Transverse colon (tissue), 4 donors: Measurements from ENCODE around the gene RHOBTB3. TPM values are rescaled to one million over a fixed set of nuclear protein-coding genes. Genes with fewer than 3 reads are reported as not detected.

ENCODE experiments used
- DNase-seq: peaks from one replicate; pipeline ENCODE4 v3.0.0-alpha.2; 2019
- H3K27ac ChIP-seq, 4 donors: fragments of 200-600 bp; sonication (generic); 2 replicates each; pipeline ENCODE4 v1.5.1; 2016 to 2018; ENCODE audit warnings: inconsistent platforms in 4 of 4
- H3K27me3 ChIP-seq: fragments of 200-600 bp; sonication (generic); 2 replicates; pipeline ENCODE4 v1.5.1; 2017; ENCODE audit warnings: inconsistent platforms
- H3K36me3 ChIP-seq, 4 donors: fragments of 200-600 bp; sonication (generic); 2 replicates each; pipeline ENCODE4 v1.5.1; 2017 to 2019; ENCODE audit warnings: inconsistent platforms in 4 of 4
- H3K4me1 ChIP-seq, 4 donors: fragments of 200-600 bp; sonication (generic); 2 replicates each; pipeline ENCODE4 v1.5.1; 2017 to 2020; ENCODE audit warnings: inconsistent platforms in 4 of 4
- H3K4me3 ChIP-seq, 4 donors: fragments of 200-600 bp; sonication (generic); 1 replicate in 1 of 4; 2 replicates in 3 of 4; pipeline versions ENCODE4 v1.5.1 to v1.6.1; 2017 to 2019; ENCODE audit warnings: inconsistent platforms in 4 of 4
- H3K9me3 ChIP-seq, 2 donors: fragments of 200-600 bp; sonication (generic); 2 replicates each; pipeline ENCODE4 v1.5.1; 2017 to 2019; ENCODE audit warnings: inconsistent platforms in 2 of 2
- EP300 ChIP-seq: sonication (generic); formaldehyde crosslinking; IDR thresholded peaks from one replicate; pipeline ENCODE4 v1.6.1; 2017; ENCODE audit warnings: antibody characterized with exemption, low read depth
- POLR2A ChIP-seq: fragments of 450-650 bp; IDR thresholded peaks from one replicate; pipeline ENCODE4 v1.6.1; 2016; ENCODE audit warnings: antibody characterized with exemption, mild to moderate bottlenecking, moderate library complexity
- POLR2AphosphoS5 ChIP-seq, 3 donors: sonication (generic); formaldehyde crosslinking; IDR thresholded peaks; one replicate each; pipeline ENCODE4 v1.6.1; 2016; ENCODE audit warnings: antibody characterized with exemption in 3 of 3
- WGBS, 2 donors: methylation state at CpG; one replicate each; pipeline ENCODE4 v1.1.5; 2018; ENCODE audit warnings: low coverage in 1 of 2; 5-methylcytosine and 5-hydroxymethylcytosine counted together
- in situ Hi-C, 4 donors: fragments of 200-750 bp; cut with MboI; loops; one replicate each; pipeline versions ENCODE4 v1.15.0 to v1.15.1; 2017; ENCODE audit warnings: low sequenced_read_pairs in 3 of 4, low pct_ligation_motif_present in 1 of 4, low pct_unique_long_range_greater_than_20kb in 1 of 4
- intact Hi-C: fragments of 100-400 bp; cut with DNase I; formaldehyde crosslinking; loops from one replicate; pipeline ENCODE4 v1.15.1; 2023; ENCODE audit warnings: low total_unique reads
- total RNA-seq, 4 donors: library from RNA; depleted of rRNA; stranded (reverse); fragments of >200 nt; gene quantifications; one replicate each; pipeline ENCODE4 v1.1.0, GENCODE V29; 2016
- TF ChIP-seq, protein P1 (sequence below), 5 experiments: fragments of 200-600 bp in 3 of 5; fragments of 450-650 bp in 2 of 5; sonication (generic) in 3 of 5; IDR thresholded peaks; 1 replicate in 2 of 5; 2 replicates in 3 of 5; pipeline ENCODE4 v1.5.1; 2016 to 2017; ENCODE audit warnings: antibody characterized with exemption in 5 of 5, inconsistent platforms in 3 of 5, mild to moderate bottlenecking in 2 of 5, moderate library complexity in 1 of 5

RHOBTB3 gene
- total RNA-seq, 4 donors from 2014 or later = 53.0 to 143 (median 84.2) TPM

DNA sequence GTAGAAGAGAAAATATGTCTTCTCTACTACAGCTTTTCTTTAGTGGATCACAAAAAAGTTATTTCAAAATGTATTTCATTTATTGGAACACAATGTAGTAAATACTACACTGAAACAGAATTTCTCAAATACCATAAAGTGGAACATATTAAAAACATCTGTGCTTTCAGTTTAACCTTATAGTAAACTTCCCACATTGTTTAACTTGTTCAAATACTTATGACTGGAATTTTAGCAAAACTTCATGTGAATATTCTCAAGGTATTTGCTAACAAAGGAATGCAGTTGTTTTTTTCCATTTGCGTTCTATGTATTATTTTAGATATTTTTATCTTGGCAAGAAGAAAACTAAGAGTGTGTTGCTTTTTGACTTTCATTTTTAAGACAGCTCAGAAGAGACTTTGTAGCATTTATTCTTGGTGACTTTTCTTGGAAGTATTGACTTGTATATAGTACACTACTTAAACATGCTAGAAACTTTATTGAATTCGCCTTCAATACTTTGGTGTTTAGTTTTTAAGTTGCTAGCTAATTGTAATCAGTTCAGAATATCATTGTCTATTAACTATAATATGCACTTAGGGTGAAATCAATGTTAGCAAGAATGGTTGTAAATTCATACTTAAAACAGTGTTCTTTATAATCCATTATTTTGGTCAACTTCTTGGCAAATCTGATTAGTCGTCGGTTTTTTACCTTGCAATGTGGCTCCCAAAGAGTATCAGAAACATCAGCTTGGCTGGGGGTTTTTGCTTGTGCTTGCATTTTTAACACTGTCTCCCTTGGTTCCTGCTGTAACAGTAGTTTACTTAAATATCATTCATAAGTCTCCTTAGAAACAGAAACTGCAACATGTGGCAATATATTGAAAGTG, 5.0 kb upstream of the RHOBTB3 start:
- no peaks in the 10 kb centered on the region for H3K36me3 ChIP-seq
- no peaks in the 10 kb centered on the region for H3K9me3 ChIP-seq
- H3K27me3 ChIP-seq = no peaks in the 10 kb centered on the region
- in situ Hi-C loops = loop anchor here in 1 of 4 donors (10.0 kb wide), 1 partner anchor 61 kb away; no protein-coding TSS in a partner anchor
- DNase-seq = no peak
- peak overlapping the region; percentile 47 to 95 (median 71) for H3K27ac ChIP-seq
- 64% methylated on average over 4 of the region's 4 CpGs for WGBS, 2 donors
- intact Hi-C loops = no loop called here
- peaks cover 4 to 70% (median 21%) of the 10 kb centered on the region in 4 donors for H3K4me1 ChIP-seq
- TF ChIP-seq POLR2A (no peak), POLR2AphosphoS5 (IDR thresholded peaks at IDR 0.05) (no peak), EP300 (no peak)
- TF ChIP-seq, protein P1, sequence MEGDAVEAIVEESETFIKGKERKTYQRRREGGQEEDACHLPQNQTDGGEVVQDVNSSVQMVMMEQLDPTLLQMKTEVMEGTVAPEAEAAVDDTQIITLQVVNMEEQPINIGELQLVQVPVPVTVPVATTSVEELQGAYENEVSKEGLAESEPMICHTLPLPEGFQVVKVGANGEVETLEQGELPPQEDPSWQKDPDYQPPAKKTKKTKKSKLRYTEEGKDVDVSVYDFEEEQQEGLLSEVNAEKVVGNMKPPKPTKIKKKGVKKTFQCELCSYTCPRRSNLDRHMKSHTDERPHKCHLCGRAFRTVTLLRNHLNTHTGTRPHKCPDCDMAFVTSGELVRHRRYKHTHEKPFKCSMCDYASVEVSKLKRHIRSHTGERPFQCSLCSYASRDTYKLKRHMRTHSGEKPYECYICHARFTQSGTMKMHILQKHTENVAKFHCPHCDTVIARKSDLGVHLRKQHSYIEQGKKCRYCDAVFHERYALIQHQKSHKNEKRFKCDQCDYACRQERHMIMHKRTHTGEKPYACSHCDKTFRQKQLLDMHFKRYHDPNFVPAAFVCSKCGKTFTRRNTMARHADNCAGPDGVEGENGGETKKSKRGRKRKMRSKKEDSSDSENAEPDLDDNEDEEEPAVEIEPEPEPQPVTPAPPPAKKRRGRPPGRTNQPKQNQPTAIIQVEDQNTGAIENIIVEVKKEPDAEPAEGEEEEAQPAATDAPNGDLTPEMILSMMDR (IDR thresholded peaks at IDR 0.05) = no peak
- H3K4me3 ChIP-seq = no peak overlapping the region

DNA sequence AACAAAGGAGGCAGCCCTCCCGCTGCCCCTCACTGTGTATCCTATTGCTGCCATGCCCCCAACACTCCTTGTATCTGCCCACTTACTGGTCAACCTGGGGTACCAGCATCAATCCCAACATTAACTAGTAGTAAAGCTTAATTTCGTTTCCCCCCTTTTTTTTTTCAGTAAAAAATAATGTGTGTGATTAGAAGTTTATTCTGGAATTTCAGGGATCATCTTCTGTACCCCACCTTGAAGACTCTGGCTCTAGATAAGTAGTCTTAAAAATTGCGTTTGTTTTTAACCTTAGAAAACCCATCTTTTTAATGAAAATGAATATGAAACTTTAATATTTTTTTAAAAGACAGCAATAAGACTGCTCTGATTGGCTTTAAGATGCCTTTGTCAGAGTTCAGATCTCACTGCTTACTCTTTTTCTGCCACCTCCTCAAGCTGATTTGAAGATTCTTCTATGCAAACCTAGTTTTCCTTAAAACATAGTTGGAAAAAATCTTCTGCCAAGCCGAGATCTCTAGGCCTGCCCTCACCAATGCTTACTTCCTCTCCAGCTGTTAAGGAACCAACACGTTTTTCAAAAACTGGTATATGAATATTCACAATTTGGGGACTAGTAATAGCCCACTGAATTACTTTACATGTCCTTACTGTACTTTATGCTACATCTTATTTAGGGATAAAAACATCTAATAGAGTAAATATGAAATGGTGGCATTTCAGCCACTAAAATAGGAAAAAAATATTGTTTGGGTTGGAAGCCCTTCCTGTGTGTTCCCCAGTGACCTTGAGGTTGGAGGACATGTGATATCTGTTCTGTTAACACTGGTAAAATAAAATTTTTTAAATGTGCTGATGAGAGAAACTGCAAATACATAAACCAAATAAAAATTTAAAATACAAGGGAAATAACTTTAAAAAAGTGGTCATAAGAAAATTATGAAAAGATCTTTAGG, 4.0 kb upstream of the RHOBTB3 start:
- WGBS, 2 donors = 66 to 77% methylated on average over 4 to 5 of the region's 5 CpGs
- in situ Hi-C loops (loop anchor here in 1 of 4 donors (10.0 kb wide), 1 partner anchor 62 kb away; no protein-coding TSS in a partner anchor), intact Hi-C loops (no loop called here)
- Histone ChIP-seq H3K27ac (peak overlapping the region; percentile 47 to 95 (median 71)), H3K27me3 (no peaks in the 10 kb centered on the region), H3K9me3 (no peaks in the 10 kb centered on the region), H3K36me3 (no peaks in the 10 kb centered on the region), H3K4me1 (peaks cover 4 to 65% (median 21%) of the 10 kb centered on the region in 4 donors), H3K4me3 (no peak overlapping the region)
- no peak for DNase-seq
- TF ChIP-seq POLR2A (no peak), EP300 (no peak), POLR2AphosphoS5 (IDR thresholded peaks at IDR 0.05) (no peak)
- TF ChIP-seq, protein P1 (IDR thresholded peaks at IDR 0.05) = no peak

DNA sequence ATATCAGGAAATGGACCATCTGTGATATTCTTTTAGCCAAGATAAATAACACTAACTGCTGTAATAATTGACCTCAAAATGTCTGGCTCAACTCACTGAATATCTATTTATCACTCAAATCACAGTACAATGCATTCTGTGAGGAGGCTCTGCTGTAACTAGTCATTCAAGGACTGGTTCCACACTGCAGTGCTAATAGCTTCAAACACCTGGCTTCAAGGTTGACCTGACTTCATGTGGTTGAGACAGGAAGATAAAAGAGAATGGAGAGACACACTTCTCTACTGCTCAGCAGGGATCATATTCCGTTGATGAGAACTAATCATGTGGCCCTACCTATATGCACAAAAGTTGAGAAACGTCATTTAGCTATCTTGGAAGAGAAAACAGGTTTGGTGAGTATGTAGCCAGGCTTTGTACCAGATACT, 3.4 kb upstream of the RHOBTB3 start:
- TF ChIP-seq EP300 (no peak), POLR2AphosphoS5 (IDR thresholded peaks at IDR 0.05) (no peak), POLR2A (no peak)
- TF ChIP-seq, protein P1 (IDR thresholded peaks at IDR 0.05) = no peak
- Histone ChIP-seq H3K4me1 (peaks cover 4 to 67% (median 21%) of the 10 kb centered on the region in 4 donors), H3K4me3 (no peak overlapping the region), H3K9me3 (no peaks in the 10 kb centered on the region), H3K27me3 (no peaks in the 10 kb centered on the region), H3K36me3 (no peaks in the 10 kb centered on the region), H3K27ac (peak overlapping the region; percentile 23 to 95 (median 70))
- in situ Hi-C loops (loop anchor here in 1 of 4 donors (10.0 kb wide), 1 partner anchor 63 kb away; no protein-coding TSS in a partner anchor), intact Hi-C loops (no loop called here)
- no peak for DNase-seq
- 61 to 66% methylated on average over 2 of the region's 2 CpGs for WGBS, 2 donors
